Upper lobe of left lung (tissue), 4 donors: ENCODE data around the gene HIF3A.
"Not testable (repeated sequence)": the region's sequence is repeated elsewhere in the genome, so short reads cannot be mapped to it uniquely, and the experiment has no call there.

Source experiments
- EP300 ChIP-seq, 4 donors: sonication (generic); formaldehyde crosslinking; IDR thresholded peaks; one replicate each; pipeline ENCODE4 v1.5.1; 2017; ENCODE audit warnings: antibody characterized with exemption in 4 of 4, control low read depth in 2 of 4
- POLR2A ChIP-seq, 4 donors: fragments of 450-650 bp; IDR thresholded peaks; one replicate each; pipeline ENCODE4 v1.5.1; 2016 to 2017; ENCODE audit warnings: antibody characterized with exemption in 4 of 4, mild to moderate bottlenecking in 2 of 4
- TF ChIP-seq, protein P1 (sequence below), 6 experiments: fragments of 450-650 bp in 4 of 6; fragments of 200-600 bp in 2 of 6; sonication (generic) in 2 of 6; IDR thresholded peaks; one replicate each; pipeline ENCODE4 v1.5.1; 2016 to 2019; ENCODE audit warnings: antibody characterized with exemption in 6 of 6

DNA sequence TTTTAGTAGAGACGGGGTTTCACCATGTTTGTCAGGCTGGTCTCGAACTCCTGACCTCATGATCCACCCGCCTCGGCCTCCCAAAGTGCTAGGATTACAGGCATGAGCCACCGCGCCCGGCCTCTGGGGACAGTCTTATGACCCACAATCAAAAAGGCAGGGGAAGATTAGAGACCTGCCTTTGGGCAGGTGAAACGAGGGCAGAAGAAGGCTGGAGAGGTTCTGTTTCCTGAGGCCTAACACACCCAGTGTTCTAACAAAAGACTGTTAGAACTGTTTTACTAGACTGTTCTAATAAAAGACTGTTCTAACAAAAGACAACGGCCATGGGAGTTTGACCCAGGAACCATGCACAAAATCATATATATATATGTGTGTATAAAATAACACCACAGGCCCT is 26.4 kb downstream of the HIF3A start:
- TF ChIP-seq, protein P1, sequence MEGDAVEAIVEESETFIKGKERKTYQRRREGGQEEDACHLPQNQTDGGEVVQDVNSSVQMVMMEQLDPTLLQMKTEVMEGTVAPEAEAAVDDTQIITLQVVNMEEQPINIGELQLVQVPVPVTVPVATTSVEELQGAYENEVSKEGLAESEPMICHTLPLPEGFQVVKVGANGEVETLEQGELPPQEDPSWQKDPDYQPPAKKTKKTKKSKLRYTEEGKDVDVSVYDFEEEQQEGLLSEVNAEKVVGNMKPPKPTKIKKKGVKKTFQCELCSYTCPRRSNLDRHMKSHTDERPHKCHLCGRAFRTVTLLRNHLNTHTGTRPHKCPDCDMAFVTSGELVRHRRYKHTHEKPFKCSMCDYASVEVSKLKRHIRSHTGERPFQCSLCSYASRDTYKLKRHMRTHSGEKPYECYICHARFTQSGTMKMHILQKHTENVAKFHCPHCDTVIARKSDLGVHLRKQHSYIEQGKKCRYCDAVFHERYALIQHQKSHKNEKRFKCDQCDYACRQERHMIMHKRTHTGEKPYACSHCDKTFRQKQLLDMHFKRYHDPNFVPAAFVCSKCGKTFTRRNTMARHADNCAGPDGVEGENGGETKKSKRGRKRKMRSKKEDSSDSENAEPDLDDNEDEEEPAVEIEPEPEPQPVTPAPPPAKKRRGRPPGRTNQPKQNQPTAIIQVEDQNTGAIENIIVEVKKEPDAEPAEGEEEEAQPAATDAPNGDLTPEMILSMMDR (IDR thresholded peaks at IDR 0.05), result not testable (repeated sequence)
- TF ChIP-seq EP300, POLR2A (IDR thresholded peaks at IDR 0.05): not testable (repeated sequence)
